BE2C (cell line): Measurements from ENCODE around the gene PRKCB.

Experiments
- DNase-seq: peaks from one replicate; pipeline ENCODE4 v3.0.0-alpha.2; 2020
- H3K27me3 ChIP-seq: fragments of 250-450 bp; sonication (Bioruptor Pico); 2 replicates; pipeline ENCODE4 v1.5.1; 2020; ENCODE audit warnings: mild to moderate bottlenecking
- H3K36me3 ChIP-seq: fragments of 250-450 bp; sonication (Bioruptor Pico); 2 replicates; pipeline ENCODE4 v1.5.1; 2020; ENCODE audit warnings: mild to moderate bottlenecking
- H3K4me1 ChIP-seq: fragments of 250-450 bp; sonication (Bioruptor Pico); 2 replicates; pipeline ENCODE4 v1.5.1; 2020
- H3K4me3 ChIP-seq: 2 replicates; pipeline ENCODE4 v1.5.1; 2011; ENCODE audit warnings: low read depth, low read length
- H3K9me3 ChIP-seq: fragments of 250-450 bp; sonication (Bioruptor Pico); 2 replicates; pipeline ENCODE4 v1.5.1; 2020
- CTCF ChIP-seq: IDR thresholded peaks from 2 replicates; pipeline ENCODE4 v1.5.1; 2012; ENCODE audit warnings: mild to moderate bottlenecking, low read depth, low read length

The PRKCB gene

GRCh38 chr16:23865853-23866252 is 30.1 kb downstream of the PRKCB start:
- Histone ChIP-seq H3K36me3 (no peaks in the 10 kb centered on the region), H3K4me3 (no peak overlapping the region), H3K27me3 (no peaks in the 10 kb centered on the region; the same call in none of the 2 replicates), H3K9me3 (no peaks in the 10 kb centered on the region), H3K4me1 (no peaks in the 10 kb centered on the region)
- DNase-seq: no peak
- TF ChIP-seq CTCF: no peak

- Histone ChIP-seq H3K4me1 (no peaks in the 10 kb centered on the region), H3K9me3 (no peaks in the 10 kb centered on the region), H3K4me3 (no peak overlapping the region), H3K36me3 (no peaks in the 10 kb centered on the region), H3K27me3 (no peaks in the 10 kb centered on the region; the same call in none of the 2 replicates)
- DNase-seq: no peak
- TF ChIP-seq CTCF: no peak
Observed at GRCh38 chr16:23866621-23867020, 30.8 kb downstream of the PRKCB start.

GRCh38 chr16:23867566-23867965 is 31.8 kb downstream of the PRKCB start:
- Histone ChIP-seq H3K36me3 (no peaks in the 10 kb centered on the region), H3K27me3 (no peaks in the 10 kb centered on the region; the same call in none of the 2 replicates), H3K4me1 (no peaks in the 10 kb centered on the region), H3K4me3 (no peak overlapping the region), H3K9me3 (no peaks in the 10 kb centered on the region)
- no peak for DNase-seq
- TF ChIP-seq CTCF: no peak

- Histone ChIP-seq H3K4me1 (no peaks in the 10 kb centered on the region), H3K27me3 (no peaks in the 10 kb centered on the region; the same call in none of the 2 replicates), H3K9me3 (no peaks in the 10 kb centered on the region), H3K4me3 (no peak overlapping the region), H3K36me3 (no peaks in the 10 kb centered on the region)
- DNase-seq: no peak
- no peak for TF ChIP-seq CTCF
Observed at GRCh38 chr16:23868136-23868535, 32.4 kb downstream of the PRKCB start.

- DNase-seq: no peak
- TF ChIP-seq CTCF: no peak
- Histone ChIP-seq H3K36me3 (no peaks in the 10 kb centered on the region), H3K4me3 (no peak overlapping the region), H3K4me1 (no peaks in the 10 kb centered on the region), H3K9me3 (no peaks in the 10 kb centered on the region), H3K27me3 (no peaks in the 10 kb centered on the region; the same call in none of the 2 replicates)
Observed at GRCh38 chr16:23869052-23869451, 33.3 kb downstream of the PRKCB start.

GRCh38 chr16:23871924-23872323 is 36.1 kb downstream of the PRKCB start:
- Histone ChIP-seq H3K4me3 (no peak overlapping the region), H3K27me3 (no peaks in the 10 kb centered on the region), H3K4me1 (no peaks in the 10 kb centered on the region), H3K9me3 (no peaks in the 10 kb centered on the region), H3K36me3 (no peaks in the 10 kb centered on the region)
- no peak for DNase-seq
- TF ChIP-seq CTCF: no peak
